NT2/D1 (cell line): ENCODE data around the gene ZFX.

ENCODE experiments used
- SUZ12 ChIP-seq: IDR thresholded peaks from 2 replicates; pipeline ENCODE4 v1.6.1; 2011; ENCODE audit not compliant: insufficient read length, insufficient read depth; ENCODE audit errors: extremely low read depth
- YY1 ChIP-seq: IDR thresholded peaks from 2 replicates; pipeline ENCODE4 v1.6.1; 2011; ENCODE audit not compliant: insufficient read length, insufficient read depth
- ZNF274 ChIP-seq: IDR thresholded peaks from 2 replicates; pipeline ENCODE4 v1.6.1; 2011; ENCODE audit warnings: mild to moderate bottlenecking, low read depth, low read length

- TF ChIP-seq YY1 (no peak), ZNF274 (no peak), SUZ12 (no peak)
Observed at GRCh38 chrX:24242649-24243175, 93.2 kb downstream of the ZFX start.
